Measurements from ENCODE around the gene GRIK3. TPM values are rescaled to one million over a fixed set of nuclear protein-coding genes. Genes with fewer than 3 reads are reported as not detected.
"Not testable (repeated sequence)": the region's sequence is repeated elsewhere in the genome, so short reads cannot be mapped to it uniquely, and the experiment has no call there.

GRIK3 gene
- total and polyA plus RNA-seq, 2 experiments from 2014 or later: 0.31 to 2.9 TPM

DNA sequence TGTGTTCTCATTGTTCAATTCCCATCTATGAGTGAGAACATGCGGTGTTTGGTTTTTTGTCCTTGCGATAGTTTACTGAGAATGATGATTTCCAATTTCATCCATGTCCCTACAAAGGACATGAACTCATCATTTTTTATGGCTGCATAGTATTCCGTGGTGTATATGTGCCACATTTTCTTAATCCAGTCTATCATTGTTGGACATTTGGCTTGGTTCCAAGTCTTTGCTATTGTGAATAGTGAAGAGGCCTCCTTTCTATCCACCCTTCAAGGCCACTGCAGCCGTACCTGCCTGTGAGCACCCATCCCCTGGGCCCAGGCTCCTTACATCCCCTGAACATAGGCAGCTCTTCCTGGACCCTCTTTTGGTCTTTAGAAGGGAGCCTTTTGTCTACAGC, 266.9 kb downstream of the GRIK3 start:
- DNase-seq (ENCODE audit: low spot score); H3K4me2 ChIP-seq; H3K9me3 Mint-ChIP-seq; H3K79me2 ChIP-seq (replicated peaks; ENCODE audit: insufficient read depth); H3K4me3 ChIP-seq; H3K27me3 ChIP-seq (ENCODE audit: insufficient read depth); H3K9me2 ChIP-seq (ENCODE audit: insufficient read depth); H3K27ac Mint-ChIP-seq; H3K36me3 Mint-ChIP-seq (ENCODE audit: low read depth); H3K4me3 Mint-ChIP-seq; H3F3A ChIP-seq (replicated peaks; ENCODE audit: low read depth); H3K27ac ChIP-seq (ENCODE audit: low read depth); H3K36me3 ChIP-seq (ENCODE audit: insufficient read depth); H2AFZ ChIP-seq; H4K20me1 ChIP-seq (replicated peaks; ENCODE audit: insufficient read depth); ATAC-seq: not testable (repeated sequence)
- H3K4me1 ChIP-seq (ENCODE audit: insufficient read depth): peaks cover 30% of the 10 kb centered on the region
- peaks cover 15% of the 10 kb centered on the region for H3K27me3 Mint-ChIP-seq (ENCODE audit: insufficient read depth, low read depth, poor library complexity)
- H3K4me1 Mint-ChIP-seq: peaks cover 42% of the 10 kb centered on the region

DNA sequence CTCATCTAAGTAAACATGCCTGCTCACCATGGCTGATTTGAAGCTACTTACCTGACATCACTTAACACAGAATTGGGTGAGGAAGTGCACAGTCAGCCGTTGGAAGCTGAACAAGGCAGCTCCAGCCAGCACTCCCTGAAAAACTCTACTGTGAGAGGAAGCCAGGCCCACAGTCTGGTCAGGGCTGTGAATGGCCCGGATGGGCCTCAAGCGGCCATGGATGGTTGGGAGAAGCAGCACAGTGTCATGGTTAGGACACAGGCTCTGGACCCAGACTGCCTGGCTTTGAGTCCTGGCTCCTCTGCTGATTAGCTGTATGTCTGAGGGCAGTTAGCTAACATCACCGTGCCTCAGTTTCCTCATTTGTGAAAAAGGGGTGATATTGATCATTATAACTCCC, 267.8 kb downstream of the GRIK3 start:
- Histone ChIP-seq H3K4me2 (no peak overlapping the region), H4K20me1 (replicated peaks; ENCODE audit: insufficient read depth) (no peaks in the 10 kb centered on the region), H3K4me1 (ENCODE audit: insufficient read depth) (peaks cover 20% of the 10 kb centered on the region), H3K79me2 (replicated peaks; ENCODE audit: insufficient read depth) (no peaks in the 10 kb centered on the region), H3K36me3 (ENCODE audit: insufficient read depth) (no peaks in the 10 kb centered on the region), H2AFZ (0 out of 2 replicates have a peak overlapping the region, but pooled peaks have one; percentile 47), H3K27ac (ENCODE audit: low read depth) (no peak overlapping the region), H3K9me2 (ENCODE audit: insufficient read depth) (0 out of 2 replicates have a peak, but pooled peaks cover 3% of the 10 kb centered on the region), H3F3A (replicated peaks; ENCODE audit: low read depth) (no peaks in the 10 kb centered on the region), H3K4me3 (no peak overlapping the region), H3K27me3 (ENCODE audit: insufficient read depth) (no peaks in the 10 kb centered on the region)
- ATAC-seq (no peak), DNase-seq (ENCODE audit: low spot score) (no peak)
- Mint-ChIP-seq H3K9me3 (no peaks in the 10 kb centered on the region), H3K27ac (no peak overlapping the region), H3K4me3 (no peak overlapping the region), H3K36me3 (ENCODE audit: low read depth) (no peaks in the 10 kb centered on the region), H3K4me1 (peaks cover 35% of the 10 kb centered on the region), H3K27me3 (ENCODE audit: insufficient read depth, low read depth, poor library complexity) (peaks cover 11% of the 10 kb centered on the region)
- TF ChIP-seq ZNF331 (CRISPR knock-in tag; IDR thresholded peaks at IDR 0.05; ENCODE audit: low read depth) (no peak), ZNF114 (CRISPR knock-in tag; IDR thresholded peaks at IDR 0.05) (no peak), STAT1 (IDR thresholded peaks at IDR 0.05; ENCODE audit: unreplicated experiment) (no peak), JUNB (IDR thresholded peaks at IDR 0.05; ENCODE audit: unreplicated experiment) (no peak), CREB1 (CRISPR knock-in tag; IDR thresholded peaks at IDR 0.05; ENCODE audit: low read depth) (no peak), POLR2AphosphoS5 (IDR thresholded peaks at IDR 0.05; ENCODE audit: low read depth) (no peak), NANOG (IDR thresholded peaks at IDR 0.05; ENCODE audit: borderline replicate concordance) (no peak), EZH2phosphoT487 (IDR thresholded peaks at IDR 0.05; ENCODE audit: unreplicated experiment) (no peak), EZH2 (IDR thresholded peaks at IDR 0.05; ENCODE audit: low read depth, unreplicated experiment) (no peak)
- TF ChIP-seq, protein P1, sequence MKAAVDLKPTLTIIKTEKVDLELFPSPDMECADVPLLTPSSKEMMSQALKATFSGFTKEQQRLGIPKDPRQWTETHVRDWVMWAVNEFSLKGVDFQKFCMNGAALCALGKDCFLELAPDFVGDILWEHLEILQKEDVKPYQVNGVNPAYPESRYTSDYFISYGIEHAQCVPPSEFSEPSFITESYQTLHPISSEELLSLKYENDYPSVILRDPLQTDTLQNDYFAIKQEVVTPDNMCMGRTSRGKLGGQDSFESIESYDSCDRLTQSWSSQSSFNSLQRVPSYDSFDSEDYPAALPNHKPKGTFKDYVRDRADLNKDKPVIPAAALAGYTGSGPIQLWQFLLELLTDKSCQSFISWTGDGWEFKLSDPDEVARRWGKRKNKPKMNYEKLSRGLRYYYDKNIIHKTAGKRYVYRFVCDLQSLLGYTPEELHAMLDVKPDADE (IDR thresholded peaks at IDR 0.05): no peak
- TF ChIP-seq, protein P2, sequence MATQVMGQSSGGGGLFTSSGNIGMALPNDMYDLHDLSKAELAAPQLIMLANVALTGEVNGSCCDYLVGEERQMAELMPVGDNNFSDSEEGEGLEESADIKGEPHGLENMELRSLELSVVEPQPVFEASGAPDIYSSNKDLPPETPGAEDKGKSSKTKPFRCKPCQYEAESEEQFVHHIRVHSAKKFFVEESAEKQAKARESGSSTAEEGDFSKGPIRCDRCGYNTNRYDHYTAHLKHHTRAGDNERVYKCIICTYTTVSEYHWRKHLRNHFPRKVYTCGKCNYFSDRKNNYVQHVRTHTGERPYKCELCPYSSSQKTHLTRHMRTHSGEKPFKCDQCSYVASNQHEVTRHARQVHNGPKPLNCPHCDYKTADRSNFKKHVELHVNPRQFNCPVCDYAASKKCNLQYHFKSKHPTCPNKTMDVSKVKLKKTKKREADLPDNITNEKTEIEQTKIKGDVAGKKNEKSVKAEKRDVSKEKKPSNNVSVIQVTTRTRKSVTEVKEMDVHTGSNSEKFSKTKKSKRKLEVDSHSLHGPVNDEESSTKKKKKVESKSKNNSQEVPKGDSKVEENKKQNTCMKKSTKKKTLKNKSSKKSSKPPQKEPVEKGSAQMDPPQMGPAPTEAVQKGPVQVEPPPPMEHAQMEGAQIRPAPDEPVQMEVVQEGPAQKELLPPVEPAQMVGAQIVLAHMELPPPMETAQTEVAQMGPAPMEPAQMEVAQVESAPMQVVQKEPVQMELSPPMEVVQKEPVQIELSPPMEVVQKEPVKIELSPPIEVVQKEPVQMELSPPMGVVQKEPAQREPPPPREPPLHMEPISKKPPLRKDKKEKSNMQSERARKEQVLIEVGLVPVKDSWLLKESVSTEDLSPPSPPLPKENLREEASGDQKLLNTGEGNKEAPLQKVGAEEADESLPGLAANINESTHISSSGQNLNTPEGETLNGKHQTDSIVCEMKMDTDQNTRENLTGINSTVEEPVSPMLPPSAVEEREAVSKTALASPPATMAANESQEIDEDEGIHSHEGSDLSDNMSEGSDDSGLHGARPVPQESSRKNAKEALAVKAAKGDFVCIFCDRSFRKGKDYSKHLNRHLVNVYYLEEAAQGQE (IDR thresholded peaks at IDR 0.05; ENCODE audit: unreplicated experiment): no peak
- TF ChIP-seq, protein P3, sequence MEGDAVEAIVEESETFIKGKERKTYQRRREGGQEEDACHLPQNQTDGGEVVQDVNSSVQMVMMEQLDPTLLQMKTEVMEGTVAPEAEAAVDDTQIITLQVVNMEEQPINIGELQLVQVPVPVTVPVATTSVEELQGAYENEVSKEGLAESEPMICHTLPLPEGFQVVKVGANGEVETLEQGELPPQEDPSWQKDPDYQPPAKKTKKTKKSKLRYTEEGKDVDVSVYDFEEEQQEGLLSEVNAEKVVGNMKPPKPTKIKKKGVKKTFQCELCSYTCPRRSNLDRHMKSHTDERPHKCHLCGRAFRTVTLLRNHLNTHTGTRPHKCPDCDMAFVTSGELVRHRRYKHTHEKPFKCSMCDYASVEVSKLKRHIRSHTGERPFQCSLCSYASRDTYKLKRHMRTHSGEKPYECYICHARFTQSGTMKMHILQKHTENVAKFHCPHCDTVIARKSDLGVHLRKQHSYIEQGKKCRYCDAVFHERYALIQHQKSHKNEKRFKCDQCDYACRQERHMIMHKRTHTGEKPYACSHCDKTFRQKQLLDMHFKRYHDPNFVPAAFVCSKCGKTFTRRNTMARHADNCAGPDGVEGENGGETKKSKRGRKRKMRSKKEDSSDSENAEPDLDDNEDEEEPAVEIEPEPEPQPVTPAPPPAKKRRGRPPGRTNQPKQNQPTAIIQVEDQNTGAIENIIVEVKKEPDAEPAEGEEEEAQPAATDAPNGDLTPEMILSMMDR (conservative IDR thresholded peaks at IDR 0.05; ENCODE audit: low read depth in 2 of 2): no peak
